GM21360 (cell line): Measurements from ENCODE around the gene DAAM1.

ENCODE experiments used
- ATAC-seq: cut with Tn5 transposase; IDR thresholded peaks from one replicate; pipeline ENCODE4 v1.9.1; 2021; ENCODE audit warnings: mild to moderate bottlenecking, moderate library complexity; ENCODE audit not compliant: unreplicated experiment

DAAM1 gene

GRCh38 chr14:59215757-59216156, 27.3 kb downstream of the DAAM1 start:
- no peak for ATAC-seq

GRCh38 chr14:59217011-59217410, 28.5 kb downstream of the DAAM1 start:
- ATAC-seq: no peak

- ATAC-seq: no peak
These were observed 33.1 kb downstream of the DAAM1 start for GRCh38 chr14:59221568-59221967.

- ATAC-seq: no peak
These were observed 35.9 kb downstream of the DAAM1 start for GRCh38 chr14:59224341-59224740.

- no peak for ATAC-seq
These were observed 36.8 kb downstream of the DAAM1 start for GRCh38 chr14:59225281-59225680.

- ATAC-seq: no peak
These were observed 40.0 kb downstream of the DAAM1 start for GRCh38 chr14:59228421-59228820.

- no peak for ATAC-seq
These were observed 41.4 kb downstream of the DAAM1 start for GRCh38 chr14:59229653-59230406.

- no peak for ATAC-seq
These were observed 47.7 kb downstream of the DAAM1 start for GRCh38 chr14:59236195-59236594.

GRCh38 chr14:59238216-59238615, 49.7 kb downstream of the DAAM1 start:
- ATAC-seq: no peak

GRCh38 chr14:59239022-59239421, 50.6 kb downstream of the DAAM1 start:
- no peak for ATAC-seq

- peak; percentile 91 for ATAC-seq
These were observed 51.9 kb downstream of the DAAM1 start for GRCh38 chr14:59240356-59240755.

GRCh38 chr14:59241121-59241520, 52.7 kb downstream of the DAAM1 start:
- no peak for ATAC-seq

- no peak for ATAC-seq
These were observed 54.7 kb downstream of the DAAM1 start for GRCh38 chr14:59243174-59243573.

- ATAC-seq: no peak
These were observed 56.1 kb downstream of the DAAM1 start for GRCh38 chr14:59244581-59244980.

GRCh38 chr14:59245809-59246295, 57.4 kb downstream of the DAAM1 start:
- peak; percentile 77 for ATAC-seq

GRCh38 chr14:59246566-59246965, 58.1 kb downstream of the DAAM1 start:
- ATAC-seq: no peak

- no peak for ATAC-seq
These were observed 59.5 kb downstream of the DAAM1 start for GRCh38 chr14:59247801-59248584.

- no peak for ATAC-seq
These were observed 60.6 kb downstream of the DAAM1 start for GRCh38 chr14:59249029-59249428.

GRCh38 chr14:59251811-59252771, 63.6 kb downstream of the DAAM1 start:
- ATAC-seq: no peak

GRCh38 chr14:59252772-59253500, 64.5 kb downstream of the DAAM1 start:
- no peak for ATAC-seq
